ENCODE measurements around the gene TMEM38A.
A peak's percentile ranks its signal among the peaks of the same experiment; 100 is the strongest.
"Not testable (repeated sequence)": the region's sequence is repeated elsewhere in the genome, so short reads cannot be mapped to it uniquely, and the experiment has no call there.

The TMEM38A gene

DNA sequence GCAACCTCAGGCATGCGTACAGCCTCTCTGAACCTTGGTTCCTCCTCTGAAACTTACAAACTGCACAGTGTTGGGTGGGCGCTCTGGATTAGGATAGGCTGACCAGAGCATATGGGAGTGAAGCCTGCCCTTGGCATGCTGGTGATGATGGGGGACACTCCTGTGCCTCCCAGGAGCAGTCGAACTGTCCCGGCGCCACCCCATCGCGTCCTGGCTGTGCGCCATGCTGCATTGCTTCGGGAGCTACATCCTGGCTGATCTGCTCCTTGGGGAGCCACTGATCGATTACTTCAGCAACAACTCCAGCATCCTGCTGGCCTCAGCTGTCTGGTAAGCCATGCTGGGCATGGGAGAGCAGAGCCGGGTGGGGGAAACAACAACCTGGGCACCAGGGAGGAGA, 18.9 kb downstream of the TMEM38A start:
- DNase-seq, result no peak

DNA sequence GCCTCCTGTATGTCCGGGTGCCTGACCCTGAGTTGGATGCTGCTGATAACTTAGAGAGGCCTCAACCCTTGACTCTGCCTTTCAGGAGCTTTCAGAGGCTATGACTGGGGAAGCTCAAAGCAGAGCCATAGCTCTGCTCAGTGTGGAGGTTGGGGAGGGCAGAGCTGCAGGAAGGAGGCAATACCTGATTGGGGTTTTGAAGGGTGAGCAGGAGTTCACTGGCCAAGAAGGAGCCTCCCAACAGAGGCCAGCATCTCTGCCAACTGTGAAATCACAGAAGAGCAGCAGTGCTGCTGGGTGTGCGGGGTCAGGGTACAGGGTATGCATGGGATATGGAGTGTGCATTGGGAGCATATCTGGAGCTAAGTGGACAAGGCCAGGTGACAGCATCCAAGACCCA, 21.6 kb downstream of the TMEM38A start:
- no peak for DNase-seq

- no peak for DNase-seq
Measured at GRCh38 chr19:16684216-16684615, 23.3 kb downstream of the TMEM38A start.

- DNase-seq, result no peak
Measured at GRCh38 chr19:16688084-16688483, 27.1 kb downstream of the TMEM38A start.

- no peak for DNase-seq
Measured at GRCh38 chr19:16698914-16699313, 38.0 kb downstream of the TMEM38A start.

DNA sequence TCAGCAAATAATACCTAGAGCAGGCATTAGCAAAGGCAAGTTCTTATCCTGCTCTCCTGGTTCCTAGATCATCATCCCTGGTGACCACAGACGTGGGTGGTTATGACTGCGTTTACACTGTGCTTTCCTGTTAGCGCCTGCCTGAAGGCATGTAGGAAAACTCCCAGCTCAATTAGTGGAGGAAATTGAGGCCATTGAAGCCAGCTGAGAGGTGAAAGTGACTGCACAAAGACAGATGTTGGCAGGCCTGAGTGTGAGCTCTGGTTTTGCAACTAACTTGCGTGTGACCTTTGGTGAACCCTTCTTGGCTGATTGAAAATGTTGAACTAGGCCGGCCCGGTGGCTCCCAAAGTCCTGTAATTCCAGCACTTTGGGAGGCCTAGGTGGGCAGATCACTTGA, 41.2 kb downstream of the TMEM38A start:
- no peak for DNase-seq

- DNase-seq, result no peak
Measured at GRCh38 chr19:16703677-16704076, 42.7 kb downstream of the TMEM38A start.

DNA sequence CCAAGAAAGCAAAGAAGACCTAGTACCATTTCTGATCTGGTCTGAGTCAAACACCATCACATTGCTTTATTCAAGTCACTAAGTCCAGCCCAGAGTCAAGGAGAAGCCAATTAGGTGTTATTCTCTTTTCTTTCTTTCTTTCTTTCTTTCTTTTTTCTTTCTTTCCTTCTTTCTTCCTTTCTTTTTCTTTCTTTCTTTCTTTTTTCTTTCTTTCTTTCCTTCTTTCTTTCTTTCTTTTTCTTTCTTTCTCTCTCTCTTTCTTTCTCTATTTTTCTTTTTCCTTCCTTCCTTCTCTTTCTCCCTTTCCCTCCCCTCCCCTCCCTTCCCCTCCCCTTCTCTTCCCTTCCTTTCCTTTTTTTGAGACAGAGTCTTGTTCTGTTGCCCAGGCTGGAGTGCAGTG, 49.9 kb downstream of the TMEM38A start:
- not testable (repeated sequence) for DNase-seq

DNA sequence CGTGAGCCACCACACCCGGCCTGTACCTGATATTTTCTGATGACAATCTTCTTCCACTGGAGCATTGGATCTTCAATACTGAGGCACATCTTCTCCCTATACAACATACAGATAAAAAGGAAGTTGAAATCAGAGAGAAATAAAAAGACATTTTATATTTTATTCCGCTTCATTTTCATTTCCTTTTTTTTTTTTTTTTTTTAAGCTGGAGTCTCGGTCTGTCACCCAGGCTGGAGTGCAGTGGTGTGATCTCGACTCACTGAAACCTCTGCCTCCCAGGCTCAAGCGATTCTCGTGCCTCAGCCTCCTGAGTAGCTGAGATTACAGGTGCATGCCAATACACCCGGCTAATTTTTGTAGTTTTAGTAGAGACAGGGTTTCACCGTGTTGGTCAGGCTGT, 51.4 kb downstream of the TMEM38A start:
- DNase-seq, result not testable (repeated sequence)

DNA sequence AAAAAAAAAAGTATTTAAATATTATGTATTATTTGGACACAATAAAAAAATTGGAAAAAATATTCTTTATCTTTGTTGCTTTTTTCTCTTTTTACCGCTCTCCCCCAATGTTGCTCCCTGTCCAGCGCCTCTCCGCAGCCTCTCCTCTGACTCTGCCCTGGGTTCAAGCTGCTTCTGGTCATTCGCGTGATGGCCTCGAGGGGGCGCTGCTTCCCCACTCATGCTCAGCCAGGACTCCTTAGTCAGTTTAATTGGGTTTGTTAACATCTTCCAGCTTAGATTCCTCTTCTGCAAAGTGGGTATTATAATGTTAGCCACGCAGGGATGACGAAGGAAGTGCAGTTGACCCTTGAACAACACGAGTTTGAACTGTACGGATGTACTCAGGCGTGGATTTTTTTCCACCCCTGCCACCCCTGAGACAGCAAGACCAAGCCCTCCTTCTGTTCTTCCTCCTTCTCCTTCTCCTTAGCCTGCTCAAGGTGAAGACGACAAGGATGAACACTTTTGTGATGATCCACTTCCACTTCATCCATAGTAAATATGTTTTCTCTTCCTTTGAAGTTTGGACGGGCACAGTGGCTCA, 53.9 kb downstream of the TMEM38A start:
- peak; percentile 5 for DNase-seq

DNA sequence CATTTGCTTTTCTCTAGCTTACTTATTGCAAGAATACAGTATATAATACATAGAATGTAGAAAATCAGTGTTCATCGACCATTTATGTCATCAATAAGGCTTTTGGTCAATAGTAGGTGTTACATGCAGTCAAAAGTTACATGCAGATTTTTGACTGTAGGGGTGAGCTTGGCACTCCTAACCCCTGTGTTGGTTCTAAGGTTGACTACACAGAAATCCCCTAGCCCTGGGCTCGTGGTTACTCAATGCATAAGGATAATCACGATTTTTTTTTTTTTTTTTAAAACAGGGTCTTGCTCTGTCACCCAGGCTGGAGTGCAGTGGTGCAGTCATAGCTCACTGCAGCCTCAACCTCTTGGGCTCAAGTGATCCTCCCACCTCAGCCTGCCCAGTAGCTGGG, 54.7 kb downstream of the TMEM38A start:
- DNase-seq, result no peak

DNA sequence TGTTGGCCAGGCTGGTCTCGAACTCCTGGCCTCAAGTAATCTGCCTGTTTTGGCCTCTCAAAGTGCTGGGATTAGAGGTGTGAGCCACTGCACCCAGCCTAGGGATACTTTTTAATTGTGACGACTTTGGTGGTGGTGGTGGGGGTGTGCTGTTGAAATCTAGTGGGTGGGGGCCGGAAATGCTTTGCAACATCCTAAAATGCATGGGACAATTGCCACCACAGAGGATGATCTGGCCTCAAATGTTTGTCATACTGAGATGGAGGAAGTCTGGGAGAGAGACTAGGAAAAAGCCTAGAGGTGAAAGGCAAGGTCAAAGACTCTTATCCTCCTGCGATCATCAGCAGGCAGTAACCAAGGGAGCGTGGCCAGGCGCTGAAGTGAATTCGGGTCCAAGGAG, 60.1 kb downstream of the TMEM38A start:
- no peak for DNase-seq

DNA sequence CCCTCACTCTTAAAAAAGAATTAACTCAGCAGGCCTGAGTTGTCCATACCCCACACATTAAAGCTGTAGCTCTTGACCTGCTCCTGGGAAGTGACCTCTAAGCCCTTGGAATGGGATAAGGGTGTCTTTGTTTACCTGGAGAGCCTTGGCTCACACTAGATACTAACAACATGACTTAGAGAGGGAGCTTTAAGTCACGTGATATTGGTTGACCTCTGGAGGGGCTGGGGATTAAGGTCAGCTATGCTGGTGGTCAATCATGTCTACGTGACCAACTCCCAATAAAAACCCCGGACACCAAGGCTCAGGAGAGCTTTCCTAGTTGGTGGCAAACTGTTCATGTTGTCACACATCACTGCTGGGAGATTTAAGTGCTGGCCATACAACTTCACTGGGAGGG, 61.7 kb downstream of the TMEM38A start:
- DNase-seq, result no peak

DNA sequence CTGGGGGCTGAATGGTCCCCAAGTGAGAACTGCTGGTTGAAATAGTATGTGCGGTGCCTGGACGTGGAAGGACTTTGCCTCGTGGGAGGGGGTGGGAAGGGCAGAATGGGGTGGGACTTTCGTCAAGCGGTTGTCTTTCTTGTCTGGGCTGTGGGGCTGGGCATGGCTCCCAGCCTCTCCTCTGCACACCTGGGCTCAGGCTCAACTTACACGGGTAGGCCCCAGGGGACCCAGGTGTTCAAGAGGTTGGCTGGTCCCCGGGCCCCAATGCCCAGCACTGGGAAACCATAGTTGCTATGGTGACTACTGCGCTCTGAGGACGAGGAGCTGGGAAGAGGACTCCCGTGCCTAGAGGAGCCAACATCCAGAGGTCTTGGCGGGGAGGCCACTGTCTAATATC, 66.0 kb downstream of the TMEM38A start:
- no peak for DNase-seq

DNA sequence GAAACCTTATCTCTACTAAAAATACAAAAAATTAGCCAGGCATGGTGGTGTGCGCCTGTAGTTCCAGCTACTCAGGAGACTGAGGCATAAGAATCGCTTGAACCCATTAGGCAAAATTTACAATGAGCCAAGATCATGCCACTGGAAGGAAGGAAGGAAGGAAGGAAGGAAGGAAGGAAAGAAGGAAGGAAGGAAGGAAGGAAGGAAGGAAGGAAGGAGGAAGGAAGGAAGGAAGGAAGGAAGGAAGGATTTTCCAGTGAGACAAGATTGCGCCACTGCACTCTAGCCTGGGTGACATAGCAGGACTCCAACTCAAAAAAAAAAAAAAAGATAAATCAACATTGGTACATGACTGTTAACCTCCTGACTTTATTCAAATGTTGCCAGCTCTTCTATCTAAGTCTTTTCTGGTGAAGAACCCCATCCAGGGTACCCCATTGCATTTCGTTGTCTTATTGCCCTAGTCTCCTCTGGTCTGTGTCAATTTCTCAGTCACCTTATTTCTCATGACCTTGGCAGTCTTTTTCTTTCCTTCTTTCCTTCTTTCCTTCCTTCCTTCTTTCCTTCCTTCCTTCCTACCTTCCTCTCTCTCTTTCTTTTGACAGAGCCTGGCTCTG, 74.8 kb downstream of the TMEM38A start:
- not testable (repeated sequence) for DNase-seq

DNA sequence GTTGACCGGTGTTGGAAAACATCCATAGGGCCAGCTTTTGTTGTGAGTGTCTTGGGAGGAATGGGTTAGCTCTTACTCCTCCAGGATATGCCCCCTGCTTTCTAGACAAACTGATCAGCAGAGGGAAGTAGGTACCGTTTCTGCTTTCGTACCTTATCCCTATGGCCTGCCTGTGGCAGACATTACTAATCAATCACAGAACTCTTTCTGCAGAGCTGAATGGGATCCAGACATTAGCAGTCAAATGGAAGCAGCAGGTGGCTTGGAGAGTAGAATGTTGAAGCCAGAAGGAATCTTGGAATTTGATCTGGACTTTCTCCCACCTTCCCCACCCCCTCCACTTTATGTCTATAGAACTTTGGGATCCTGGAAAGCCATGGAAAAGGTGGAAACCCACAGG, 75.8 kb downstream of the TMEM38A start:
- DNase-seq, result no peak

- DNase-seq, result no peak
Measured at GRCh38 chr19:16737911-16738310, 77.0 kb downstream of the TMEM38A start.

- no peak for DNase-seq
Measured at GRCh38 chr19:16739546-16739945, 78.6 kb downstream of the TMEM38A start.
